HG03520 (cell line): ENCODE data around the gene HAPLN2.
"Not testable (repeated sequence)": the region's sequence is repeated elsewhere in the genome, so short reads cannot be mapped to it uniquely, and the experiment has no call there.

Source experiments
- ATAC-seq: cut with Tn5 transposase; IDR thresholded peaks from one replicate; pipeline ENCODE4 v1.9.1; 2021; ENCODE audit warnings: mild to moderate bottlenecking, moderate library complexity; ENCODE audit not compliant: unreplicated experiment

Gene HAPLN2

GRCh38 chr1:156591432-156592157, 27.6 kb upstream of the HAPLN2 start, which contains the start of gene NAXE:
Gene NAXE (plus strand): TSS chr1:156591776. CDS start chr1:156591805, 29 bp downstream.
- peak; percentile 81 for ATAC-seq

GRCh38 chr1:156592158-156592909, 26.9 kb upstream of the HAPLN2 start:
- ATAC-seq, result no peak

- ATAC-seq, result no peak
Measured at GRCh38 chr1:156592910-156593660, 26.1 kb upstream of the HAPLN2 start.

GRCh38 chr1:156593661-156593989, 25.6 kb upstream of the HAPLN2 start:
- no peak for ATAC-seq

- ATAC-seq, result no peak
Measured at GRCh38 chr1:156594190-156594589, 25.0 kb upstream of the HAPLN2 start.

GRCh38 chr1:156595016-156595415, 24.2 kb upstream of the HAPLN2 start:
- no peak for ATAC-seq

GRCh38 chr1:156596426-156596825, 22.8 kb upstream of the HAPLN2 start:
- ATAC-seq, result no peak

GRCh38 chr1:156598125-156598524, 21.1 kb upstream of the HAPLN2 start:
- no peak for ATAC-seq

- ATAC-seq, result no peak
Measured at GRCh38 chr1:156598731-156599432, 20.3 kb upstream of the HAPLN2 start.

GRCh38 chr1:156599811-156600210, 19.4 kb upstream of the HAPLN2 start:
- no peak for ATAC-seq

- ATAC-seq, result no peak
Measured at GRCh38 chr1:156600733-156601121, 18.5 kb upstream of the HAPLN2 start.

GRCh38 chr1:156601122-156601830, 17.9 kb upstream of the HAPLN2 start, which contains the start of gene GPATCH4:
Gene GPATCH4 (minus strand): TSS chr1:156601479.
- ATAC-seq, result no peak

GRCh38 chr1:156601892-156602291, 17.3 kb upstream of the HAPLN2 start:
- no peak for ATAC-seq

GRCh38 chr1:156602557-156602993, 16.6 kb upstream of the HAPLN2 start:
- no peak for ATAC-seq

- not testable (repeated sequence) for ATAC-seq
Measured at GRCh38 chr1:156607344-156607743, 11.9 kb upstream of the HAPLN2 start.

GRCh38 chr1:156608036-156608674, 11.1 kb upstream of the HAPLN2 start:
- ATAC-seq, result no peak

- ATAC-seq, result peak; percentile 48
Measured at GRCh38 chr1:156608981-156609380, 10.2 kb upstream of the HAPLN2 start.

GRCh38 chr1:156610072-156610471, 9.1 kb upstream of the HAPLN2 start:
- ATAC-seq, result not testable (repeated sequence)

- no peak for ATAC-seq
Measured at GRCh38 chr1:156612666-156613065, 6.5 kb upstream of the HAPLN2 start.

GRCh38 chr1:156615946-156616345, 3.3 kb upstream of the HAPLN2 start:
- ATAC-seq, result no peak
